Caco-2 (cell line): Measurements from ENCODE around the gene CACNA1H. TPM values are rescaled to one million over a fixed set of nuclear protein-coding genes. Genes with fewer than 3 reads are reported as not detected.

Source experiments
- BruUV-seq: library from RNA; stranded (reverse); fragments of 400-500 nt; replicated peaks from 2 replicates; lab custom pipeline; 2021; lab: Mats Ljungman, UMichigan
- CTCF ChIA-PET: fragments of 300-600 bp; sonication (Branson Sonifier 250); formaldehyde crosslinking; loops from one replicate; lab custom pipeline; 2022; ENCODE audit warnings: antibody characterized with exemption; lab: Charles Lee
- POLR2A ChIA-PET: fragments of 300-600 bp; sonication (Branson Sonifier 250); formaldehyde crosslinking; loops from one replicate; lab custom pipeline; 2022; ENCODE audit warnings: antibody characterized with exemption; lab: Charles Lee
- DNase-seq, 2 experiments: peaks; one replicate each; pipeline versions ENCODE4 v3.0.0 to v3.0.0-alpha.2; 2020 to 2022
- H3K27me3 ChIP-seq: replicated peaks from 2 replicates; pipeline ENCODE4 v1.6.0; 2011; ENCODE audit warnings: low read length; ENCODE audit not compliant: control insufficient read depth, insufficient read depth
- H3K36me3 ChIP-seq: 2 replicates; pipeline ENCODE4 v1.5.1; 2011; ENCODE audit warnings: low read length; ENCODE audit not compliant: control insufficient read depth, insufficient read depth
- H3K4me1 ChIP-seq: fragments of 250-450 bp; sonication (Bioruptor Pico); 2 replicates; pipeline ENCODE4 v1.5.1; 2020; ENCODE audit warnings: mild to moderate bottlenecking
- H3K4me3 ChIP-seq: 2 replicates; pipeline ENCODE4 v1.5.1; 2011; ENCODE audit warnings: low read depth, mild to moderate bottlenecking, control low read depth, low read length
- H3K9me3 ChIP-seq: fragments of 250-450 bp; sonication (Bioruptor Pico); 2 replicates; pipeline ENCODE4 v1.5.1; 2020; ENCODE audit warnings: mild to moderate bottlenecking, moderate library complexity
- H3K27ac Mint-ChIP-seq: one replicate; pipeline ENCODE4 v1.8.0; 2022; ENCODE audit warnings: mixed read lengths; ENCODE audit not compliant: unreplicated experiment
- H3K27me3 Mint-ChIP-seq: one replicate; pipeline ENCODE4 v1.8.0; 2022; ENCODE audit warnings: mixed read lengths; ENCODE audit not compliant: insufficient read depth, unreplicated experiment
- H3K36me3 Mint-ChIP-seq: one replicate; pipeline ENCODE4 v1.8.0; 2022; ENCODE audit warnings: mild to moderate bottlenecking, mixed read lengths; ENCODE audit not compliant: insufficient read depth, unreplicated experiment
- H3K4me1 Mint-ChIP-seq: one replicate; pipeline ENCODE4 v1.8.0; 2022; ENCODE audit warnings: low read depth, mixed read lengths; ENCODE audit not compliant: unreplicated experiment
- H3K4me3 Mint-ChIP-seq: one replicate; pipeline ENCODE4 v1.8.0; 2022; ENCODE audit warnings: mild to moderate bottlenecking, moderate library complexity, mixed read lengths; ENCODE audit not compliant: unreplicated experiment
- H3K9me3 Mint-ChIP-seq: one replicate; pipeline ENCODE4 v1.8.0; 2022; ENCODE audit warnings: mixed read lengths; ENCODE audit not compliant: unreplicated experiment
- CTCF ChIP-seq, 2 experiments: fragments of 200-600 bp in 1 of 2; IDR thresholded peaks; 1 replicate in 1 of 2; 2 replicates in 1 of 2; pipeline versions ENCODE4 v1.5.1 to v1.8.0; 2011 to 2022; ENCODE audit warnings: antibody characterized with exemption in 1 of 2, control low read depth in 1 of 2, inconsistent platforms in 1 of 2, low read depth in 1 of 2, low read length in 1 of 2, mild to moderate bottlenecking in 1 of 2, moderate library complexity in 1 of 2; ENCODE audit not compliant: insufficient read depth in 1 of 2, severe bottlenecking in 1 of 2, unreplicated experiment in 1 of 2
- intact Hi-C: fragments of 100-400 bp; cut with micrococcal nuclease; formaldehyde crosslinking; loops from one replicate; pipeline ENCODE4 v1.10.0; 2022; ENCODE audit not compliant: unreplicated experiment
- total RNA-seq: library from RNA; stranded (reverse); gene quantifications from 2 replicates; pipeline ENCODE4 v1.2.3, GENCODE V29; 2022

The CACNA1H gene
- total RNA-seq, 1 experiment from 2014 or later, result 5.1 TPM

DNA sequence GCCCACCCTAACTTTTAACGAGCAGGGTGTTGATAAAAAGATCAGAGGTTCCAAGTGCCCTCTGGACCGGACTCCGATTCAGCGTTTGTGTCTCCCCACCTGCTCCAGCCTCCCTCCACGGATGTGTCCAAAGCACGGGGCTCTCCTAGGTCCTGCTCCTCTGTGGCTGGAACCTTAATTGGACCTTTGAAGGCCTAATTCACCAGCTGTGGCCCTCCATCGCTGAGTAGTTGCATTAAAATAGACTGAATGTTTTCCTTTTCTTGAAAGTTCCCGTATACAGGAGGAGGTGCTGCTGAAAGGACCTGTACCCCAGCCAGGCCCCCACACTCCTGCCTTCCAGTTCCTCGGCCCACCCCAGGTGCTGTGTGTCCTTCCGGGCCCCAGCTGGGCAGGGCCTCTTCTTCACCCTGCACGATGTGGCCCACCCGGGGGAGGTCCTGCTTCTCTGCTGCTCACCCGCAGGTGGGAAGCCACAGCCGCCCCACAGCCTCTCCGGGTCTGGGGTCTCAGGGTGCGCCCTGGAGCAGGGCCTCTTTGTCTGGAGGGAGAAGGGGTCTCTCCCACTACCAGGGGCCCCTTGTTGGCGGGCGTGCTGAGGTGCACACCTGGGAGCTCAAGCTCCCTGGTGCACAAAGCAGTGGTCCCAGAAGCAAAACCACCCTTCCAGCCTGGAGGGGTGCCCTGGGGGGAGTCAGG, 1.3 kb upstream of the CACNA1H start:
- Mint-ChIP-seq H3K27me3 (no peaks in the 10 kb centered on the region), H3K9me3 (no peaks in the 10 kb centered on the region), H3K4me1 (no peaks in the 10 kb centered on the region), H3K36me3 (peaks cover 8% of the 10 kb centered on the region), H3K4me3 (no peak overlapping the region), H3K27ac (no peak overlapping the region)
- Histone ChIP-seq H3K9me3 (no peaks in the 10 kb centered on the region), H3K27me3 (no peaks in the 10 kb centered on the region), H3K4me1 (peaks cover 10% of the 10 kb centered on the region), H3K4me3 (no peak overlapping the region), H3K36me3 (no peaks in the 10 kb centered on the region)
- no peak for TF ChIP-seq CTCF (IDR thresholded peaks at IDR 0.05; ENCODE audit: insufficient read depth in 1 of 2, low read depth in 1 of 2, low read length in 1 of 2, severe bottlenecking in 1 of 2, unreplicated experiment in 1 of 2)
- intact Hi-C loops, result no loop called here
- no TSS peak for BruUV-seq
- CTCF ChIA-PET, result no interaction called here
- POLR2A ChIA-PET, result no interaction called here
- no peak for DNase-seq

GRCh38 chr16:1152123-1152638, 725 bp upstream of the CACNA1H start:
- Mint-ChIP-seq H3K9me3 (no peaks in the 10 kb centered on the region), H3K27ac (no peak overlapping the region), H3K4me1 (no peaks in the 10 kb centered on the region), H3K4me3 (peak overlapping the region; percentile 54), H3K27me3 (no peaks in the 10 kb centered on the region), H3K36me3 (peaks cover 8% of the 10 kb centered on the region)
- Histone ChIP-seq H3K9me3 (no peaks in the 10 kb centered on the region), H3K27me3 (no peaks in the 10 kb centered on the region), H3K4me3 (peak overlapping the region; percentile 50), H3K36me3 (no peaks in the 10 kb centered on the region), H3K4me1 (peaks cover 10% of the 10 kb centered on the region)
- TF ChIP-seq CTCF (IDR thresholded peaks at IDR 0.05; ENCODE audit: insufficient read depth in 1 of 2, low read depth in 1 of 2, low read length in 1 of 2, severe bottlenecking in 1 of 2, unreplicated experiment in 1 of 2), result no peak
- BruUV-seq, result no TSS peak
- intact Hi-C loops, result no loop called here
- POLR2A ChIA-PET, result no interaction called here
- CTCF ChIA-PET, result no interaction called here
- peak in 1 of 2 experiments; percentile 19 for DNase-seq

GRCh38 chr16:1153480-1154160, 714 bp downstream of the CACNA1H start:
- Histone ChIP-seq H3K9me3 (no peaks in the 10 kb centered on the region), H3K36me3 (no peaks in the 10 kb centered on the region), H3K4me3 (peak overlapping the region; percentile 28), H3K27me3 (no peaks in the 10 kb centered on the region), H3K4me1 (peaks cover 10% of the 10 kb centered on the region)
- no TSS peak for BruUV-seq
- H3K36me3 Mint-ChIP-seq, result peaks cover 8% of the 10 kb centered on the region
- intact Hi-C loops, result no loop called here
- no peak for TF ChIP-seq CTCF (IDR thresholded peaks at IDR 0.05; ENCODE audit: insufficient read depth in 1 of 2, low read depth in 1 of 2, low read length in 1 of 2, severe bottlenecking in 1 of 2, unreplicated experiment in 1 of 2)
- H3K27ac Mint-ChIP-seq, result no peak overlapping the region
- H3K4me1 Mint-ChIP-seq, result no peaks in the 10 kb centered on the region
- H3K27me3 Mint-ChIP-seq, result no peaks in the 10 kb centered on the region
- ChIA-PET POLR2A (no interaction called here), CTCF (no interaction called here)
- H3K9me3 Mint-ChIP-seq, result no peaks in the 10 kb centered on the region
- no peak for DNase-seq
- peak overlapping the region; percentile 16 for H3K4me3 Mint-ChIP-seq
